NCI-H2196 (cell line): ENCODE data around the gene DNAJB2.
"Not testable (repeated sequence)": the region's sequence is repeated elsewhere in the genome, so short reads cannot be mapped to it uniquely, and the experiment has no call there.

Experiments
- DNase-seq: peaks from one replicate; lab custom pipeline; 2025; ENCODE audit not compliant: unreplicated experiment; lab: John Stamatoyannopoulos, UW

Gene DNAJB2

DNA sequence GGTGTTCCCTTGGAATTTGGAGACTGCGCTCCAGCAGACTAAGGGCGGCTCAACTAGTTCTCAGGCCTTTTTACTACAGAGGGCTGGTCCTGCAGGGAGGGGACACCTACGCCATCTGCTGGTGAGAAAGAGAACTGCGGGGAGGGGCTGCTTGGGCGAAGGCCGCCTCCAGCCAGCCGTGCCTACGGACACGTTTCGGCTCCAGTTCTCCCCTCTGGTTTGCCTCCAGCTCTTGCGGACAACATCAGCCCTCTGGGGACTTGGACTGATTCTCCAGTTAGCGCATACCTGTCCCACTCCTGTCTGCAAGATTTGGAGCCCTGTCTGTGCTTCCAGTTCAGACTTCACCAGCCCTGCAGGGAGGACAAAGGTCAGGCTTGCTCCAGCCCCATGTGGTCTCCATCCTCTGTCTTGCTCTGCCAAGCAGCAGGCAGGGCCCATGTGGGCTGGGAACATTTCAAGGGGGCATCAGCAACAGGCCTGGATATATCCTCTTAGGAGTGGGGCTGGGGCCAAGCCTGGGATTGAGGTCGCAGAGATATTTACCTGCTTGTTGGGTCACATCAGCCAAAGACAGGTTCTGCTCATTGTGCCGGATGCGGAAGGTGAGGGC, 19.7 kb downstream of the DNAJB2 start:
- DNase-seq: peak; percentile 79

DNA sequence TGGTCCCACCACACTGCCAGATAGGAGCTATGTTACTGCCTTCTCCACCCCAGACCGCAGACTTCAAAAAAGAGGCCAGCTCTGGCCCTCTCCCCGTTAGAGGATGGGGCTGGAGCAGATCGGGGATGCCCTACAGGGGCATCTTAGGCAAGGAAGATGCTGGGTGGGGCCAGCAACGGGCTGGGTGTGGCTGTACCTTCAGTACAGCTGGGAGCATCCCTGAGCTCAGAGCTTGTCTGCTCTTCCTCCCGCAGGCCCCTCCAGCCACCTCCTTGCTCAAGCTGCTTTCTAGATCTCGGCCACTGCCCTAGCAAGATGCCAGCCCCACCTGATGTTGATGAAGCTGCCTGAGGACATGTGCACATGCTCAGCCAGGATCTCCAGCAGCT, 20.2 kb downstream of the DNAJB2 start:
- no peak for DNase-seq

DNA sequence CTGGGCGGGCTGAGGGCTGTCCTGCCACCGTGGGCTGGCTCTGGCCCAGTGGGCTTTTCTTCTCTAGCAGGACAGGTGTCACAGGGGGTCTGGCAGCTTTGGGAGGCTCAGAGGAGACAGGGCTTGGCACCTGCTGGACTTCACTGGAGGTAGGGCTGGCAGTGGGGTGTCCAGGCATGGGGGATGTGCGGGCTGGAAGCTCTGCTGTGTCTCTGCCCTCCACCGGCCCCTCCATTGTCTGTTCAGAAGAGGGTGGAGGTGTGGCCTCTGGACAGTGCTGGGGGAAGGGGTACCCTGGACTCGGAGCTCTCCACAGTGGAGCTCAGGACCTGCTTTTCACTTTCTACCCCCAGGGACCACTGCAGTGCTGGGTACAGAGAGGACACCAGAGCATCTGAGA, 20.9 kb downstream of the DNAJB2 start:
- DNase-seq: no peak

DNA sequence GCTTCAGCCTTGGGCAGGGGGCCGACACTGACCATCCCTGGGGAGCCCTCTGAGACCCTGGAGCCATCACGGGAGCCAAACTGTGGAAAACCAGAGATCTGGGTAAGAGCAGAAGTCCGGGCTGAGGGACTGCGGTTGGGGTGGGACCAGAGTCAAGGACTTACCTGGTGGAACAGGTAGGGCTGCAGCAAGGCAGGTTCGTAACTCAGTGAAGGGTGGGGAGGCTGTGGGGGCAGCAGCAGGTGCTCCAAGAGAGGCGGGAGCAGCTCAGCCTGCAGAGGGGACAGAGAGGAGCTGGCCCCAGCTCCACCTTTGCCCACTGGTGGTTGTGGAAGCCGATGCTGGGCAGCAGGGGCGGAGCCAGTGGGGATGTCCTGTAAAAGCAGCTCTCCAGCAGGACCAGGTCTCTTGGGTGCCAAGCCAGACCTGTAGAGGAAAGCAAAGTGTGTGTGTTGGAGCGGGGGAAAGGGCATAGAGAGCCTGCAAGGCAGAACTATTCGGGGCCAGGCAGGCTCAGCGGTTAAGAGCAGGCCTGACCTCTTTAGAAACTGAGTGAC, 23.3 kb downstream of the DNAJB2 start:
- DNase-seq: no peak

DNA sequence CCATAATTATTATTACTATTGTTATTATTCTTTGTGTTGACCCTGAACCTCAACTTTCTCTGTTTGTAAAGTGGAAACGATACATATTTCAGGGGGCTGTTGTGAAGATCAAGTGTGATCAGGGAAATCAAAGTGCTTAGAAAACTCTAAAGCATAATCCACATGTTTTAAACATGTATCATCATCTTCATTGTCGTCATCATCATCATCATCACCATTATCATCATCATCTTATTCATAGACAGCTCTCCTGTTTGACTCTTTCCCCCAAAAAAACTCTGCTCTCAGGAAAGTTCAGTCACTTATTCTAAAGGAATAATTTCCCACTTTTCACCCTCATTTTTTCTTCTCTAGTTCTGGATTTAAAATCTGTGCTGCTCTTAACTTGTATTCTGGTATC, 25.1 kb downstream of the DNAJB2 start:
- no peak for DNase-seq

DNA sequence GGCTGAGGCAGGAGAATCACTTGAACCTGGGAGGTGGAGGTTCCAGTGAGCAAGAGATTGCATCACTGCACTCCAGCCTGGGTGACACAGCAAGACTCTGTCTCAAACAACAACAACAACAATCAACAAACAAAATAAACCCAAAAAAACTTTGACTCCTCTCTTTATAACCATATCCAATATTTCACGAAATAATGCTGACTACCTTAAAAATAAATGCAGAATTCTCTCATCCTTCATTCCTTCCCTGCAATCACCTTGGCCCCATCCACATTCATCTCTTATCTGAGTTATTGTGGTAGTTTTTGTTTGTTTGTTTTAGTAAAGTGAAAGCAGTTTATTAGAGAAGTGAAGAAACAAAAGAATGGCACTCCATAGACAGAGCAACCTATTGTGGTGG, 26.9 kb downstream of the DNAJB2 start:
- DNase-seq: no peak

DNA sequence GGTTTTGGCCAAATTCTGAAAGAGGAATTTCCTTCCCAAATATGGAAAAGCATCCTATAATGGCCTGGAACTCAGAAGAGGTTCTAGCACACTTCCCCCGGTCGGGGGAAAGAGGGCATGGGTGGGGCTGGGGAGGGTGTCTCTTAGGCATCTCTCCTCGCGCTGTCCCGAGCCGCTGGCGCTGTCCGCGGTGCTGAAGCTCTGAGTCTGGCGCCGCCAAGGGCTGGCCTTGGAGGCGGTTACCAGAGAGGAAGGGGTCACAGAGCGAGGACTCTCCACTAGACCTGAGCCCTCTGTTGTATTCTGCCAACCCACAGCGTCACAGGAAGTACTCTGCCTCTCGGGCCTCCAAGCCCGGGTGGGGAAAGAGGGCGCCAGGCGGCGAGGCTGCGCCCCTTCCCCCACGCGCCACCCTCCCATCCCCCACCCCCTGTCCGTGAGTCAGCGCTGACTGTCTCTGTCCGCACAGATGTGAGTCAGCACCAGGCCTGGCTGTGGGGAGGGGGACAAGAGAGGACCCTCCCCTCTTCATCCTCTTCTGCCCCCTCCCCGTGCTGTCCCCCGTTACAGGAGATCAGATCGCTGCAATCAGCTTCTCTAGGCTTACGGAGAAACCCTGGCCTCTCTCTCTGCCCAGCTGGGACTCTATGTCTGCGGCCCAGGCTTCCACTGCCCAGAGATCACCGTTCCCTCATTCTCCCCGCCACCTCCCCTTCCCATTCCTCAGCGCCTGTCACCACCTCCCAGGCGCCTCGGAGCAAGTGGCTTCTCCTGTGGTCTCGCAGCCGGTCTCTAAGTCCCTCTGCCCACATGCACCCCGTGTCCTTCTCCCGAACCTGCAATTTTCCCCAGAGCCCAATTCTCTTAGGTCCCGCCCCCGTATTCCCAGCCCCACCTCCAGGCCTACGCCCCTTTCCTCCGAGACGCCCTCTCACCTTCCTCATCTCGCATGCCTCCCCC, 29.3 kb downstream of the DNAJB2 start:
- peak; percentile 40 for DNase-seq

DNA sequence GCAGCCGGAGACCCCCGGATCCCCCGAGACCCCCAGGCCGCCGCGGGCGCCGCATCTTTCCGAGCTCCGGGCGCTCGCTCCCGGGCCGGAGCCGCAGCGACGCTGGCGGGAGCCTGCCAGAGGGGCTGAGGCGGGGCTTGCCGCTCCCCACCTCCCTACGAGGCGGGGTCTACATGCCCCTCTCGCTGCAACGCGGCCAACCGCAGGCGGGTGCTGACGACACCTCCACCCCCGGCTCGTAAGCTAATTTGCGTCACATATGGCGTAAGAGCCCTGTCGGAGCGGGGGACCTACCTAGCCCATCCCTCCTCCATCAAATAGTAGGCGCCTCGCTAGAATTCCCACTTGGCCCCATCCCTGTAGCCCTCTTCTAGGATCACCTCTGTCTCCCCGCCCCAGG, 30.1 kb downstream of the DNAJB2 start, which contains the start of gene PTPRN:
Gene PTPRN, minus strand, starts transcription at position 124 of the 400 bp plus-strand sequence. Its CDS starts 69 bp downstream, at position 55.
- DNase-seq: no peak

DNA sequence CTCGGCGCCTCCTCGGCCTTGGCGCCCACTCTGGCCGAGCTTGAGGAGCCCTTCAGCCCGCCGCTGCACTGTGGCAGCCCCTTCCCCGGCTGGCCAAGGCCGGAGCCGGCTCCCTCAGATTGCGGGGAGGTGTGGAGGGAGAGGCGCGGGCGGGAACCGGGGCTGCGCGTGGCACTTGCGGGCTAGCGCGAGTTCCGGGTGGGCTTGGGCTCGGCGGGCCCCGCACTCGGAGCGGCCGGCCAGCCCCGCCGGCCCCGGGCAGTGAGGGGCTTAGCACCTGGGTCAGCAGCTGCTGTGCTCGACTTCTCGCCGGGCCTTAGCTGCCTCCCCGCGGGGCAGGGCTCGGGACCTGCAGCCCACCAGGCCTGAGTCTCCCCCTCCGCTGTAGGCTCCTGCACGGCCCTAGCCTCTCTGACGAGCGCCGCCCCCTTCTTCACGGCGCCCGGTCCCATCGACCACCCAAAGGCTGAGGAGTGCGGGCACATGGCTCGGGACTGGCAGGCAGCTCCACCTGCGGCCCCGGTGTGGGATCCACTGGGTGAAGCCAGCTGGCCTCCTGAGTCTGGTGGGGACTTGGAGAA, 33.6 kb downstream of the DNAJB2 start:
- not testable (repeated sequence) for DNase-seq

DNA sequence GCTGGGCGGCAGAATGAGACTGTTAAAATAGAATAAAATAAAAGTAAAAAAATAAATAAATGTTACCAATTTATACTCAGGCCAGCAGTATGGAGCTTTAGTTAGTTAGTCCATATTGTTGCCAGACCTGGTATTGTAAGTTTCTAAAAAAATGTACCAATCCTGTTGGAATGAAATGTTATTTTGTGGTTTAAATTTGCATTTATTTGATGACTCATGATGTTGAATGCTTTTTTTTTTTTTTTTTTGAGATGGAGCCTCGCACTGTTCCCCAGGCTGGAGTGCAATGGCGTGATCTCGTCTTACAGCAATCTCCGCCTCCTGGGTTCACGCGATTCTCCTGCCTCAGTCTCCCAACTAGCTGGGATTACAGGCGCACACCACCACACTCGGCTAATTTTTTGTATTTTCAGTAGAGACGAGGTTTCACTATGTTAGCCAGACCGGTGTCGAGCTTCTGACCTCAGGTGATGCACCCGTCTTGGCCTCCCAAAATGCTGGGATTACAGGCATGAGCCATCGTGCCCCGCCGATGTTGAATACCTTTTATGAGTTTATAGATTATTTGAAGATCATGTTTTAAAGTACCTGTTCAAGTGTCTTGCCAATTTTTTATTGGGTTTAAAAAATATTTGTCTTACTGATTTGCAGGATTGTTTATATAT, 35.8 kb downstream of the DNAJB2 start:
- no peak for DNase-seq

DNA sequence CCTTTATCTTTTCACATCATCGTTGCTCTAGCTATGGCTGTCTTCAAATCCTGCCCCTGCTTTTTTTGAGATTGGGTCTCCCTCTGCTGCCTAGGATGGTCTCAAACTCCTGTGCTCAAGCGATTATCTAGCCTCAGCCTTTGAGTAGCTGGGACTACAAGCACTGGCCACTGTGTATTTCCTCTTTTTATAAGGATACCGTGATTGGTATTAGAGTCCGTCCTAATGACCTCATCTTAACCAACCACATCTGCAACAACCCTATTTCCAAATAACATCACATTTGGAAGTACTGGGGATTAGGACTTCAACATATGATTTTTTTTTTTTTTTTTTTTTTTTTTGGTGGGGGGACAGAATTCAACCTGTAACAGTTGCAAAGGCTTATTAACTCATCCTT, 44.3 kb downstream of the DNAJB2 start:
- DNase-seq: no peak

DNA sequence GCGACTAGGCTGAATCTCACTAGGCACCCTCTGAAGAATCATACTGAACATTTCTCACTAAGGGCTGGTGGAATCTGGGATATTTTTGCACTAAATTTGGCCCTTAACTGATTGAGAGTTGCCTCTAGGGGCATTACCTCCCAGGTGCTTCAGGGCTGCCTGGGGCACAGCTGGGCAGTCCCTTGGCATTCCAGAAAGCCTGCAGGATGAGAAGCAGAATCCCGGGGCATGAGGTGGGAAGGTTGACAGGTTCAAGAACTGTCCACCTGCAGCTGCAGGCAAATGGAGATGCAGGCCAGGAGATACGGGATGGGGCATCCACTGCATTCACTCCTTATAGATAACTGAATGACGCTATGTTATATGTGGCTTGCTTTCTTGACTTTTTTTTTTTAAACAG, 46.0 kb downstream of the DNAJB2 start:
- no peak for DNase-seq

DNA sequence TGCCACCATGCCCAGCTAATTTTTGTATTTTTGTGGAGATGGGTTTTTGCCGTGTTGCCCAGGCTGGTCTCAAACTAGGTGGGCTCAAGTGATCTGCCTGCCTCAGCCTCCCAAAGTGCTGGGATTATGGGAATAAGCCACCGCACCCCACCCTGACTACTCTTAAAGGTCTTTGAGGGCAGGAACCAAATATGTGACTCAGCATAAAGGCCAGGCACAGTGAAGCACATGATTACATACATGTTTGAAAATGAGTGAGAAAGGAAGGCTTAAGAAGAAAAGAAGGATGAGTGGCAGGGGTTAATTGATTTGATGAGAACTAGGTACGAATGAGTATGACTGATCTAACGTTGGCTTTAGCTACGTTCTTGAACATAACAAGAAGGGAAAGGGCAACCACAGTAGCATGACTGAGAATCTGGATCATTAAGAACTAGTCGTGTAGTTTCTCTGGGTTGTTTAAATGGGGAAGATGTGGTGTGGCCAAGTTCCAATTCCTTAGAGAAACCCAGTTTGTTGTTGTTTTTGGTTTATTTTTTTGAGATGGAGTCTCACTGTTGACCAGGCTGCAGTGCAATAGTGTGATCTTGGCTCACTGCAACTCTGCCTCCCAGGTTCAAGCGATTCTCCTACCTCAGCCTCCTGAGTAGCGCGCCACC, 46.6 kb downstream of the DNAJB2 start:
- no peak for DNase-seq

DNA sequence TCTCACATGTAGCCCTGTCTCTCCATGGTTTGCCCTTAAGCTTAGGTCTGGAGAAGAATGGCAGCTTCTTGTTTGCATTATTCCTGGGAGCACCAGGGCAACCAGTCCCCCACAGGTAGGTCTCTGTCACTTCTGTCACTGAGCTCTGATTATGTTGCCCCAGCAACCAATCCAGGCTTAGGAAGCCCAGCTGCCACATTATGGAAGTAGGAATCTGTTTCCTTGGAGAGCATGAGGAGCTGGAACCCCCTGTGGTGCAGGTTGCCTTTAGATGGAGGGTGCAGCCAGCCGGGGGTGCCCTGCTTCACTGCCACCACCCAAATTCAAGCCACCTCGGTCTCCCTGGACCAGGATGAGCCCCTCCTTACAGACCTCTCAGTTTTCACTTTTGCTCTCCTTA, 48.6 kb downstream of the DNAJB2 start:
- no peak for DNase-seq

DNA sequence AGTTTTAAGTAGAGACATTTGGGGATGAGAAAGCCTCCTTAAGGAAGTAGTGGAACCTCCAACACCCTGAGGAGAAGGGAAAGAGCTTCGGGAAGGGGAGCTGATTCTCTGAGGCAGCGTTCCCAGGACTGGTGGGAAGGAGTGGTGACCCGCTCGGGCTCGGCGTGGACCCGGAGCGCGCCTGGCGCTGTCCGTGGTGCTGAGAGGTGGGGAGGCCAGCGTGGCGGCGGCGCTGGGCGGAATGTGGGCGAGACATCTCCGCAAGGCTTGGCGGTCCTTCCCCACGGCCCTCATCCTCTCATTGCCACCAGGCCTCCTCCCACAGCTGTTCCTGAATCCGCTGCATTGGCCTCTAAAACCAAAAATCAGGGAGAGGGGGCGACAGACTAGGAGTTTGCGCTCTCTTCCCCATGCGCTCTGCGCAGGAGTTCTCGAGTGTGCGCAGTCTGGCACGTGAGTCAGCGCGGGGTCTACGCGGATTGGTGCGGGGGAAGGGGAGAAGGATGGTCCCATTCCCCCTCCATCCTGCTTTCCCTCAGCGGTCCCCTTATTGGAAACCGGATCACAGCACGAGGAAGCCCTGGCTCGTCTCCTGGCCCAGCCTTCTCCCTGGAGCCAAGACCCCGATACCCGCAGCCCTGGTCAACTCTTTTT, 52.5 kb downstream of the DNAJB2 start:
- DNase-seq: no peak

DNA sequence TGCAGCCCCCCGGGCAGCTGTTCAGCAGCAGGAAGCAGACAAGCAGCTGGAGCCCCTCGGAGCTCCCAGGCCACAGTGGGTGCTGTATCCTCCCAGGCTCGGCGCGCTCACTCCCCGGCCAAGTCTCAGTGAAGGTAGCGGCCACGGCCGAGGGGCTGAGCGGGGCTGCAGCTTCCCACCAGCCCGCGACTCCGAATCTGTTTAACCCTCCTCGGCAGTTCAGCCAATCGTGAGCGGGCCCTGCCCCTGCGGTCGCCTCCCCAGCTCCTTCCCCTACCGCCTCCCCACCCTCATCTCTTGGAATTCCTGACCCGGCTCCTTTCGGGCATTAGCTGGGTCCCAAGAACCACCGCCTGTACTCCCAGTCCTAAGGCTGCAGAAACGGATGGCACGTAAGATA, 53.4 kb downstream of the DNAJB2 start, which contains the start of gene RESP18:
Gene RESP18, minus strand, starts transcription at position 203 of the 400 bp plus-strand sequence.
- DNase-seq: no peak

DNA sequence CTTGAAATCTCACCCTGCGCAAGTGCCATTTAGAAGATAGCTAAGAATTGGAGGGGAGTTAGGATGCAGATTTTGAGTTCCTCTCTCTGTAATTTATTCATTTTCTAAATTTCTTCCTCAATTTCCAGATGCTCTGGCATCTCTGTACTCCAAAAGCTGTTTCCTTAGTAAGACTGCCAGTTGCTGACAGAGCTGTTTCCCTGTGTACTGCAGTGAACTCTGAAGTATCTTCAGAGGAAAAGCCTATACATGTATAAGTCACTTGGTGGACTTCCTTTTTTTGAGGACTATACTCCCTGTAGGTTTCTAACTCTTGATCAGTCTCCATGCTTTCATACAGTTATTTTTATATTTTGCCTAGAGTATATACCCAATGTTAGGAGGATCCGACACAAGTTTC, 54.9 kb downstream of the DNAJB2 start:
- no peak for DNase-seq

DNA sequence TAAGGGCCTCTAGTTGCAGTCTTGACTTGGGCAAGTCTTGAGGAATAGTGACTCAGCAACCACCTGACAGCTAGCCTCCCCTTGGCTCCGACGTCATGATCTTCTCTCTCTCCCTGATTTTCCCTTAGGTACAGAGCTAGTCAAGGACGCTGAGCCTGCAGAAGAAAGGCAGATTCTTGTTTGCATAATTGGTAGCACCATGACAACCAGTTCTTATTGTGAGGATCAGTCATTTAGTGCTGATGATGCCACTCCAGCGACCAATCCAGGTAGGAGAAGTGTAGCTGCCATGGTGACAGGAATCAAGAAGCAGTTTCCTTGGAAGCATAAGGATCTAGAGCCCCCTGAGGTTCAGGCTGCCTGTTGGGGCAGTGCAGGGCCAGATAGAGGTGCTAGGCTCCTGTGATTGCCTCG, 56.2 kb downstream of the DNAJB2 start:
- DNase-seq: no peak
